SK-N-SH (cell line): ENCODE results near the gene CLASP1. TPM values are rescaled to one million over a fixed set of nuclear protein-coding genes. Genes with fewer than 3 reads are reported as not detected.

Experiments used
- CTCF ChIA-PET: fragments of 300-600, 350-600 bp; formaldehyde crosslinking; extraction: SDS; loops from one replicate; lab custom pipeline; 2021; lab: Yijun Ruan, JAX
- POLR2A ChIA-PET: fragments of 350-600 bp; sonication (Branson Sonifier 250); formaldehyde crosslinking; extraction: SDS; loops from one replicate; lab custom pipeline; 2020; ENCODE audit warnings: antibody characterized with exemption, inconsistent platforms; lab: Yijun Ruan, JAX
- DNase-seq: peaks from one replicate; pipeline ENCODE4 v3.0.0; 2012
- H2AFZ ChIP-seq: fragments of 200-600 bp; sonication (generic); 2 replicates; pipeline ENCODE4 v1.8.1; 2016; ENCODE audit warnings: antibody characterized with exemption, mild to moderate bottlenecking, low read depth
- H3F3A ChIP-seq: fragments of 200-600 bp; sonication (generic); replicated peaks from 2 replicates; pipeline ENCODE3; 2016; ENCODE audit warnings: antibody characterized with exemption, mild to moderate bottlenecking; ENCODE audit not compliant: insufficient read depth
- H3K27ac ChIP-seq, 2 experiments: fragments of 200-500 bp in 1 of 2; fragments of 200-600 bp in 1 of 2; sonication (Bioruptor generic) in 1 of 2; sonication (generic), shearing (Covaris generic) in 1 of 2; 2 replicates each; pipeline versions ENCODE4 v1.5.1 to v1.6.1; 2014 to 2016; ENCODE audit warnings: low read depth in 2 of 2, inconsistent platforms in 1 of 2, low read length in 1 of 2, mild to moderate bottlenecking in 1 of 2, mixed read lengths in 1 of 2
- H3K27me3 ChIP-seq: fragments of 200-600 bp; sonication (generic), shearing (Covaris generic); 2 replicates; pipeline ENCODE4 v1.6.1; 2016; ENCODE audit warnings: mixed run types; ENCODE audit not compliant: insufficient read depth
- H3K36me3 ChIP-seq, 2 experiments: fragments of 200-500 bp in 1 of 2; fragments of 200-600 bp in 1 of 2; sonication (Bioruptor generic) in 1 of 2; sonication (generic) in 1 of 2; replicated peaks in 1 of 2; 2 replicates each; pipeline versions ENCODE3 to v1.5.1; 2014 to 2016; ENCODE audit warnings: low read length in 1 of 2, mild to moderate bottlenecking in 1 of 2; ENCODE audit not compliant: insufficient read depth in 2 of 2, control insufficient read depth in 1 of 2
- H3K4me1 ChIP-seq, 2 experiments: fragments of 200-500 bp in 1 of 2; fragments of 200-600 bp in 1 of 2; sonication (Bioruptor generic) in 1 of 2; sonication (generic), shearing (Covaris generic) in 1 of 2; 2 replicates each; pipeline versions ENCODE4 v1.5.1 to v1.6.1; 2014 to 2016; ENCODE audit warnings: low read depth in 1 of 2, low read length in 1 of 2, mixed run types in 1 of 2; ENCODE audit not compliant: insufficient read depth in 2 of 2, control insufficient read depth in 1 of 2
- H3K4me2 ChIP-seq: fragments of 200-600 bp; sonication (generic), shearing (Covaris generic); 2 replicates; pipeline ENCODE4 v1.6.1; 2017; ENCODE audit warnings: mixed run types
- H3K4me3 ChIP-seq, 2 experiments: fragments of 200-500 bp in 1 of 2; fragments of 200-600 bp in 1 of 2; sonication (Bioruptor generic) in 1 of 2; sonication (generic), shearing (Covaris generic) in 1 of 2; 2 replicates each; pipeline versions ENCODE4 v1.5.1 to v1.8.1; 2014 to 2016; ENCODE audit warnings: low read depth in 2 of 2, inconsistent platforms in 1 of 2, low read length in 1 of 2, mild to moderate bottlenecking in 1 of 2, mixed read lengths in 1 of 2, moderate library complexity in 1 of 2
- H3K79me2 ChIP-seq: fragments of 200-600 bp; sonication (generic); 2 replicates; pipeline ENCODE4 v1.8.1; 2017; ENCODE audit warnings: mild to moderate bottlenecking; ENCODE audit not compliant: insufficient read depth
- H3K9ac ChIP-seq: fragments of 200-600 bp; sonication (generic); 2 replicates; pipeline ENCODE4 v1.6.1; 2017; ENCODE audit warnings: mixed run types
- H3K9me2 ChIP-seq: fragments of 200-600 bp; sonication (generic); 2 replicates; pipeline ENCODE4 v1.6.1; 2017; ENCODE audit warnings: mixed run types
- H3K9me3 ChIP-seq: fragments of 200-600 bp; sonication (generic); 2 replicates; pipeline ENCODE4 v1.6.1; 2017; ENCODE audit warnings: mixed run types, mild to moderate bottlenecking, moderate library complexity
- H4K20me1 ChIP-seq: fragments of 200-600 bp; sonication (generic); 2 replicates; pipeline ENCODE4 v1.6.1; 2017; ENCODE audit warnings: mild to moderate bottlenecking, mixed run types; ENCODE audit not compliant: insufficient read depth
- CTCF ChIP-seq: fragments of 200-600 bp; sonication (generic); IDR thresholded peaks from 2 replicates; pipeline ENCODE4 v1.6.1; 2017; ENCODE audit warnings: antibody characterized with exemption, mild to moderate bottlenecking, moderate library complexity
- ELF1 ChIP-seq: IDR thresholded peaks from 2 replicates; pipeline ENCODE4 v1.4.0; 2012
- EZH2phosphoT487 ChIP-seq: fragments of 200-600 bp; sonication (generic); IDR thresholded peaks from 2 replicates; pipeline ENCODE4 v1.6.1; 2017; ENCODE audit warnings: low read depth, mixed run types, mild to moderate bottlenecking, antibody characterized with exemption, moderate library complexity, borderline replicate concordance
- FOSL2 ChIP-seq: IDR thresholded peaks from 2 replicates; pipeline ENCODE4 v1.4.0; 2012; ENCODE audit warnings: low read depth, mild to moderate bottlenecking, moderate library complexity, borderline replicate concordance
- GABPA ChIP-seq: IDR thresholded peaks from 2 replicates; pipeline ENCODE4 v1.4.0; 2012; ENCODE audit warnings: low read depth, mild to moderate bottlenecking
- GATA2 ChIP-seq: sonication (generic); formaldehyde crosslinking; IDR thresholded peaks from 2 replicates; pipeline ENCODE4 v1.5.0; 2020; ENCODE audit warnings: mild to moderate bottlenecking, missing genetic modification reagents
- IRF3 ChIP-seq: fragments of 150-350 bp; IDR thresholded peaks from 2 replicates; pipeline ENCODE4 v1.6.1; 2016; ENCODE audit warnings: mild to moderate bottlenecking, low read depth, low read length
- JUND ChIP-seq: IDR thresholded peaks from 2 replicates; pipeline ENCODE4 v1.4.0; 2012
- MAX ChIP-seq: IDR thresholded peaks from 2 replicates; pipeline ENCODE4 v1.4.0; 2012; ENCODE audit warnings: low read depth
- MXI1 ChIP-seq: IDR thresholded peaks from 2 replicates; pipeline ENCODE4 v1.6.1; 2012; ENCODE audit warnings: mild to moderate bottlenecking, low read depth, low read length, improper control_type of control experiment
- NFIC ChIP-seq: IDR thresholded peaks from 2 replicates; pipeline ENCODE4 v1.4.0; 2012; ENCODE audit warnings: borderline replicate concordance
- PBX3 ChIP-seq: IDR thresholded peaks from 2 replicates; pipeline ENCODE4; 2012
- POLR2AphosphoS5 ChIP-seq: IDR thresholded peaks from 2 replicates; pipeline ENCODE4 v1.6.1; 2012; ENCODE audit warnings: low read depth, low read length
- RAD21 ChIP-seq: IDR thresholded peaks from 2 replicates; pipeline ENCODE4 v1.6.1; 2012; ENCODE audit warnings: mild to moderate bottlenecking, low read length
- SIN3A ChIP-seq: IDR thresholded peaks from 2 replicates; pipeline ENCODE4 v1.6.1; 2012; ENCODE audit warnings: low read depth, mild to moderate bottlenecking, low read length, moderate library complexity, borderline replicate concordance
- SMC3 ChIP-seq: IDR thresholded peaks from 2 replicates; pipeline ENCODE4 v1.6.1; 2012; ENCODE audit warnings: low read depth, low read length, improper control_type of control experiment
- TAF1 ChIP-seq: IDR thresholded peaks from 2 replicates; pipeline ENCODE4 v1.6.1; 2012; ENCODE audit warnings: low read depth, mild to moderate bottlenecking, low read length, moderate library complexity, borderline replicate concordance
- USF2 ChIP-seq: fragments of 150-350 bp; IDR thresholded peaks from 2 replicates; pipeline ENCODE4 v1.6.1; 2017; ENCODE audit warnings: antibody characterized with exemption, low read length, low read depth, borderline replicate concordance
- YY1 ChIP-seq: IDR thresholded peaks from 2 replicates; pipeline ENCODE4 v1.4.0; 2012; ENCODE audit warnings: low read depth, mild to moderate bottlenecking
- WGBS: methylation state at CpG from one replicate; pipeline ENCODE4 v1.1.6; 2017; ENCODE audit warnings: low lambda C conversion rate; 5-methylcytosine and 5-hydroxymethylcytosine counted together
- polyA plus RNA-seq, 3 experiments: library from polyadenylated mRNA; depleted of rRNA; stranded (reverse); fragments of >200 nt; gene quantifications; 2 replicates each; pipeline ENCODE4 v1.2.3, GENCODE V29; 2012

Gene CLASP1
- polyA plus RNA-seq, 1 of the 3 experiments (the other 2 are of a cell fraction), result 4.9 TPM

- no peaks in the 10 kb centered on the region for H3K4me1 ChIP-seq
- H3K27ac ChIP-seq, result no peak overlapping the region
- no peak overlapping the region for H3K9ac ChIP-seq
- H3K4me2 ChIP-seq, result no peak overlapping the region
- ChIA-PET POLR2A (no interaction called here), CTCF (interaction anchor here (1.5 kb wide), 1 partner anchor 99 kb away, joined by 3 read pairs; no protein-coding TSS in a partner anchor)
- no peak for TF ChIP-seq GABPA
- TF ChIP-seq ELF1, result no peak
- TF ChIP-seq POLR2AphosphoS5, result no peak
- TF ChIP-seq YY1, result no peak
- TF ChIP-seq JUND, result no peak
- TF ChIP-seq EZH2phosphoT487, result no peak
- TF ChIP-seq PBX3, result no peak
- TF ChIP-seq SIN3A, result no peak
- TF ChIP-seq TAF1, result no peak
- no peak for TF ChIP-seq FOSL2
- no peak for TF ChIP-seq SMC3
- TF ChIP-seq GATA2 (CRISPR knock-in tag), result no peak
- TF ChIP-seq MAX, result no peak
- no peak for TF ChIP-seq NFIC
- TF ChIP-seq RAD21, result no peak
- TF ChIP-seq IRF3, result no peak
- no peak for TF ChIP-seq MXI1
- no peak for TF ChIP-seq USF2
- TF ChIP-seq CTCF, result no peak
- no peaks in the 10 kb centered on the region for H3K27me3 ChIP-seq
- no peaks in the 10 kb centered on the region for H3K79me2 ChIP-seq
- H2AFZ ChIP-seq, result no peak overlapping the region
- H3K4me3 ChIP-seq, result no peak overlapping the region
- 95% methylated on average over 5 of the region's 5 CpGs for WGBS
- H3K9me2 ChIP-seq, result no peaks in the 10 kb centered on the region
- H3K36me3 ChIP-seq, result peaks cover 37 to 60% of the 10 kb centered on the region in 2 experiments
- H3F3A ChIP-seq, result peaks cover 4% of the 10 kb centered on the region
- no peak for DNase-seq
- no peaks in the 10 kb centered on the region for H3K9me3 ChIP-seq
- H4K20me1 ChIP-seq, result no peaks in the 10 kb centered on the region
These were observed 193.8 kb downstream of the CLASP1 start for GRCh38 chr2:121455446-121455845.
